ENCODE data around the gene ARHGEF28. TPM values are rescaled to one million over a fixed set of nuclear protein-coding genes. Genes with fewer than 3 reads are reported as not detected.

Gene ARHGEF28
- total RNA-seq (not detected), polyA plus RNA-seq (not detected)

- no peak within 1 kb of the TSS for H3K4me3 ChIP-seq (ENCODE audit: low read length in 2 of 2)
- no peaks in the 10 kb centered on the region for H3K36me3 ChIP-seq (ENCODE audit: insufficient read depth, low read length)
- H3K27ac Mint-ChIP-seq: no peak within 1 kb of the TSS
- intact Hi-C loops (cut with micrococcal nuclease): no loop called here
- H3K36me3 Mint-ChIP-seq: no peaks in the 10 kb centered on the region
- peak within 1 kb of the TSS; percentile 69 to 78 (median 74) for H3K4me3 Mint-ChIP-seq
- no peak within 1 kb of the TSS for H3K27ac ChIP-seq (ENCODE audit: low read depth, low read length)
- peaks cover 33 to 35% of the 10 kb centered on the region in 2 donors for H3K27me3 Mint-ChIP-seq
- H3K9me3 Mint-ChIP-seq: no peaks in the 10 kb centered on the region
- peaks cover 3 to 12% (median 3%) of the 10 kb centered on the region in 4 donors for H3K4me1 Mint-ChIP-seq
- peaks cover 5% of the 10 kb centered on the region for H3K4me1 ChIP-seq (ENCODE audit: insufficient read depth, low read length)
- peak in 2 of 5 donors; percentile 2 for DNase-seq
- ChIA-PET CTCF (ENCODE audit: partially characterized antibody) (no interaction called here), POLR2A (ENCODE audit: partially characterized antibody) (no interaction called here)
- no peaks in the 10 kb centered on the region for H3K9me3 ChIP-seq (ENCODE audit: control insufficient read depth in 1 of 2, low read length in 2 of 2)
- H3K27me3 ChIP-seq (ENCODE audit: insufficient read depth, low read length): peaks cover 7% of the 10 kb centered on the region
Measured at GRCh38 chr5:73625944-73626811, at the start of gene ARHGEF28. ARHGEF28 (plus strand) TSS chr5:73626196; CDS start chr5:73684852, 58,656 bp downstream.

- intact Hi-C loops (cut with micrococcal nuclease): no loop called here
- Mint-ChIP-seq H3K4me1 (no peaks in the 10 kb centered on the region), H3K27ac (no peak overlapping the region), H3K9me3 (no peaks in the 10 kb centered on the region), H3K4me3 (no peak overlapping the region), H3K27me3 (no peaks in the 10 kb centered on the region), H3K36me3 (peaks cover 28 to 37% of the 10 kb centered on the region in 2 donors)
- peaks cover 32% of the 10 kb centered on the region for H3K36me3 ChIP-seq (ENCODE audit: insufficient read depth, low read length)
- no peaks in the 10 kb centered on the region for H3K9me3 ChIP-seq (ENCODE audit: control insufficient read depth in 1 of 2, low read length in 2 of 2)
- CTCF ChIA-PET (ENCODE audit: partially characterized antibody): interaction anchor here (1.0 to 3.2 kb wide), 2 partner anchors 9 to 15 kb away, joined by 3 to 26 read pairs; no protein-coding TSS in a partner anchor
- no peaks in the 10 kb centered on the region for H3K4me1 ChIP-seq (ENCODE audit: insufficient read depth, low read length)
- H3K27me3 ChIP-seq (ENCODE audit: insufficient read depth, low read length): no peaks in the 10 kb centered on the region
- no peak overlapping the region for H3K27ac ChIP-seq (ENCODE audit: low read depth, low read length)
- POLR2A ChIA-PET (ENCODE audit: partially characterized antibody): interaction anchor here (0.8 kb wide), 1 partner anchor 10 kb away, joined by 3 read pairs; no protein-coding TSS in a partner anchor
- no peak for DNase-seq
- no peak overlapping the region for H3K4me3 ChIP-seq (ENCODE audit: low read length in 2 of 2)
Measured at GRCh38 chr5:73582285-73583145, 43.5 kb upstream of the ARHGEF28 start.

- no peak for DNase-seq
- Mint-ChIP-seq H3K4me1 (no peaks in the 10 kb centered on the region), H3K36me3 (no peaks in the 10 kb centered on the region), H3K4me3 (no peak overlapping the region), H3K27ac (no peak overlapping the region), H3K9me3 (no peaks in the 10 kb centered on the region), H3K27me3 (no peaks in the 10 kb centered on the region)
- Histone ChIP-seq H3K36me3 (ENCODE audit: insufficient read depth, low read length) (no peaks in the 10 kb centered on the region), H3K27me3 (ENCODE audit: insufficient read depth, low read length) (no peaks in the 10 kb centered on the region), H3K9me3 (ENCODE audit: control insufficient read depth in 1 of 2, low read length in 2 of 2) (no peaks in the 10 kb centered on the region), H3K27ac (ENCODE audit: low read depth, low read length) (no peak overlapping the region), H3K4me1 (ENCODE audit: insufficient read depth, low read length) (no peaks in the 10 kb centered on the region), H3K4me3 (ENCODE audit: low read length in 2 of 2) (no peak overlapping the region)
- intact Hi-C loops (cut with micrococcal nuclease): no loop called here
- ChIA-PET CTCF (ENCODE audit: partially characterized antibody) (interaction anchor here (9.4 kb wide), 1 partner anchor 204 kb away, joined by 185 read pairs; no protein-coding TSS in a partner anchor), POLR2A (ENCODE audit: partially characterized antibody) (no interaction called here)
Measured at GRCh38 chr5:73587923-73588322, 38.1 kb upstream of the ARHGEF28 start.

GRCh38 chr5:73591102-73591695, 34.8 kb upstream of the ARHGEF28 start:
- CTCF ChIA-PET (ENCODE audit: partially characterized antibody): interaction anchor here (0.7 to 9.4 kb wide), 21 partner anchors 9 to 1058 kb away, joined by 3 to 185 read pairs (median 5); no protein-coding TSS in a partner anchor

GRCh38 chr5:73591698-73592501, 34.1 kb upstream of the ARHGEF28 start:
- H3K27ac ChIP-seq (ENCODE audit: low read depth, low read length): no peak overlapping the region
- Mint-ChIP-seq H3K4me3 (no peak overlapping the region), H3K4me1 (no peaks in the 10 kb centered on the region), H3K36me3 (no peaks in the 10 kb centered on the region), H3K27ac (no peak overlapping the region), H3K9me3 (no peaks in the 10 kb centered on the region), H3K27me3 (no peaks in the 10 kb centered on the region)
- POLR2A ChIA-PET (ENCODE audit: partially characterized antibody): interaction anchor here (0.9 kb wide), 1 partner anchor 204 kb away, joined by 3 read pairs; no protein-coding TSS in a partner anchor
- no peaks in the 10 kb centered on the region for H3K27me3 ChIP-seq (ENCODE audit: insufficient read depth, low read length)
- no peak for DNase-seq
- H3K36me3 ChIP-seq (ENCODE audit: insufficient read depth, low read length): no peaks in the 10 kb centered on the region
- no peak overlapping the region for H3K4me3 ChIP-seq (ENCODE audit: low read length in 2 of 2)
- intact Hi-C loops (cut with micrococcal nuclease): loop anchor here (1.0 to 5.0 kb wide), 5 partner anchors 100 to 1056 kb away; partner anchors contain the start of gene ENC1
- no peaks in the 10 kb centered on the region for H3K4me1 ChIP-seq (ENCODE audit: insufficient read depth, low read length)
- CTCF ChIA-PET (ENCODE audit: partially characterized antibody): interaction anchor here (0.6 to 9.4 kb wide), 20 partner anchors 8 to 1058 kb away, joined by 3 to 185 read pairs (median 6); no protein-coding TSS in a partner anchor
- no peaks in the 10 kb centered on the region for H3K9me3 ChIP-seq (ENCODE audit: control insufficient read depth in 1 of 2, low read length in 2 of 2)

More at GRCh38 chr5:73591102-73591695, 34.8 kb upstream of the ARHGEF28 start:
- POLR2A ChIA-PET (ENCODE audit: partially characterized antibody): interaction anchor here (0.9 kb wide), 1 partner anchor 205 kb away, joined by 3 read pairs; no protein-coding TSS in a partner anchor
- Histone ChIP-seq H3K4me1 (ENCODE audit: insufficient read depth, low read length) (no peaks in the 10 kb centered on the region), H3K27ac (ENCODE audit: low read depth, low read length) (no peak overlapping the region), H3K36me3 (ENCODE audit: insufficient read depth, low read length) (no peaks in the 10 kb centered on the region), H3K4me3 (ENCODE audit: low read length in 2 of 2) (no peak overlapping the region), H3K27me3 (ENCODE audit: insufficient read depth, low read length) (no peaks in the 10 kb centered on the region), H3K9me3 (ENCODE audit: control insufficient read depth in 1 of 2, low read length in 2 of 2) (no peaks in the 10 kb centered on the region)
- Mint-ChIP-seq H3K36me3 (no peaks in the 10 kb centered on the region), H3K4me1 (no peaks in the 10 kb centered on the region), H3K27ac (no peak overlapping the region), H3K4me3 (no peak overlapping the region), H3K27me3 (no peaks in the 10 kb centered on the region), H3K9me3 (no peaks in the 10 kb centered on the region)
- DNase-seq: peak; percentile 51 to 66 (median 62)
- intact Hi-C loops (cut with micrococcal nuclease): loop anchor here (1.0 to 5.0 kb wide), 5 partner anchors 101 to 1057 kb away; partner anchors contain the start of gene ENC1

- CTCF ChIA-PET (ENCODE audit: partially characterized antibody): interaction anchor here (1.9 to 9.4 kb wide), 8 partner anchors 11 to 200 kb away, joined by 5 to 185 read pairs (median 10); no protein-coding TSS in a partner anchor
Measured at GRCh38 chr5:73592551-73592950, 33.4 kb upstream of the ARHGEF28 start.

More at GRCh38 chr5:73592551-73592950, 33.4 kb upstream of the ARHGEF28 start:
- H3K27ac ChIP-seq (ENCODE audit: low read depth, low read length): no peak overlapping the region
- Mint-ChIP-seq H3K4me1 (no peaks in the 10 kb centered on the region), H3K27ac (no peak overlapping the region), H3K27me3 (no peaks in the 10 kb centered on the region), H3K4me3 (no peak overlapping the region), H3K9me3 (no peaks in the 10 kb centered on the region), H3K36me3 (no peaks in the 10 kb centered on the region)
- intact Hi-C loops (cut with micrococcal nuclease): loop anchor here (5.0 kb wide), 1 partner anchor 100 kb away; no protein-coding TSS in a partner anchor
- no peaks in the 10 kb centered on the region for H3K36me3 ChIP-seq (ENCODE audit: insufficient read depth, low read length)
- H3K4me1 ChIP-seq (ENCODE audit: insufficient read depth, low read length): no peaks in the 10 kb centered on the region
- no peaks in the 10 kb centered on the region for H3K27me3 ChIP-seq (ENCODE audit: insufficient read depth, low read length)
- no peak overlapping the region for H3K4me3 ChIP-seq (ENCODE audit: low read length in 2 of 2)
- POLR2A ChIA-PET (ENCODE audit: partially characterized antibody): no interaction called here
- no peaks in the 10 kb centered on the region for H3K9me3 ChIP-seq (ENCODE audit: control insufficient read depth in 1 of 2, low read length in 2 of 2)
- no peak for DNase-seq

Measured in CD4-positive, alpha-beta memory T cell (primary cell).